GM23338 (cell line): ENCODE data around the gene EPHA6.

Experiments
- EZH2 ChIP-seq: fragments of 200-600 bp; sonication (generic); IDR thresholded peaks from one replicate; pipeline ENCODE4 v1.8.0; 2017; ENCODE audit warnings: antibody characterized with exemption, mild to moderate bottlenecking, low read depth; ENCODE audit not compliant: unreplicated experiment
- EZH2phosphoT487 ChIP-seq: fragments of 200-600 bp; sonication (generic); IDR thresholded peaks from one replicate; pipeline ENCODE4 v1.8.1; 2018; ENCODE audit warnings: antibody characterized with exemption; ENCODE audit not compliant: unreplicated experiment
- POLR2AphosphoS5 ChIP-seq: IDR thresholded peaks from 2 replicates; pipeline ENCODE4 v1.6.1; 2016; ENCODE audit warnings: antibody characterized with exemption, low read depth
- ZNF114 ChIP-seq: fragments of 250-450 bp; sonication (Bioruptor Pico); IDR thresholded peaks from 2 replicates; pipeline ENCODE4 v1.5.0; 2020; ENCODE audit warnings: mild to moderate bottlenecking, moderate library complexity
- TF ChIP-seq, protein P1 (sequence below), 2 experiments: fragments of 200-600 bp in 1 of 2; sonication (generic) in 1 of 2; conservative IDR thresholded peaks; 2 replicates each; pipeline versions ENCODE4 v1.5.1 to v1.6.1; 2016 to 2017; ENCODE audit warnings: antibody characterized with exemption in 2 of 2, low read depth in 2 of 2, mild to moderate bottlenecking in 2 of 2, moderate library complexity in 1 of 2
- TF ChIP-seq, protein P2 (sequence below): IDR thresholded peaks from 2 replicates; pipeline ENCODE4 v1.6.1; 2016; ENCODE audit warnings: antibody characterized with exemption
- TF ChIP-seq, protein P3 (sequence below): IDR thresholded peaks from one replicate; pipeline ENCODE4 v1.6.1; 2018; ENCODE audit warnings: antibody characterized with exemption; ENCODE audit not compliant: unreplicated experiment

DNA sequence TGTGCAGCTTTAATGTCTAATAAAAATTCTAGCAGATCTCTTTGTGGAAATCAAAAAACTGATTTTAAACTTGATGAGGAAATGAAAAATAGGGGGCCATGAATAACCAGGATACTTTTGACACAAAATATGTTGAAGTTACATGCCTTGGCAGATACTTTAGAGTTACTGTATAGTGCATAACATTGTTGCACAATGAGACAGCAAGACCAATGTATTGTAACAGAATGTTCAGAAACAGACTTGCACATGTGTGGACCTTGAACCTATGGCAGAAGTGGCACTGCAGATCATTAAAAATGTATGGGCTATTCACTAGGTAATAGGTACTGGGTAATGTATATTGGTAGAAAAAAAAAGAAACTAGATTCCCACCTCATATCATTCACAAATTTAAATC, 607.2 kb downstream of the EPHA6 start:
- TF ChIP-seq, protein P1, sequence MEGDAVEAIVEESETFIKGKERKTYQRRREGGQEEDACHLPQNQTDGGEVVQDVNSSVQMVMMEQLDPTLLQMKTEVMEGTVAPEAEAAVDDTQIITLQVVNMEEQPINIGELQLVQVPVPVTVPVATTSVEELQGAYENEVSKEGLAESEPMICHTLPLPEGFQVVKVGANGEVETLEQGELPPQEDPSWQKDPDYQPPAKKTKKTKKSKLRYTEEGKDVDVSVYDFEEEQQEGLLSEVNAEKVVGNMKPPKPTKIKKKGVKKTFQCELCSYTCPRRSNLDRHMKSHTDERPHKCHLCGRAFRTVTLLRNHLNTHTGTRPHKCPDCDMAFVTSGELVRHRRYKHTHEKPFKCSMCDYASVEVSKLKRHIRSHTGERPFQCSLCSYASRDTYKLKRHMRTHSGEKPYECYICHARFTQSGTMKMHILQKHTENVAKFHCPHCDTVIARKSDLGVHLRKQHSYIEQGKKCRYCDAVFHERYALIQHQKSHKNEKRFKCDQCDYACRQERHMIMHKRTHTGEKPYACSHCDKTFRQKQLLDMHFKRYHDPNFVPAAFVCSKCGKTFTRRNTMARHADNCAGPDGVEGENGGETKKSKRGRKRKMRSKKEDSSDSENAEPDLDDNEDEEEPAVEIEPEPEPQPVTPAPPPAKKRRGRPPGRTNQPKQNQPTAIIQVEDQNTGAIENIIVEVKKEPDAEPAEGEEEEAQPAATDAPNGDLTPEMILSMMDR (conservative IDR thresholded peaks at IDR 0.05; ENCODE audit: low read depth in 2 of 2), result no peak
- TF ChIP-seq, protein P2, sequence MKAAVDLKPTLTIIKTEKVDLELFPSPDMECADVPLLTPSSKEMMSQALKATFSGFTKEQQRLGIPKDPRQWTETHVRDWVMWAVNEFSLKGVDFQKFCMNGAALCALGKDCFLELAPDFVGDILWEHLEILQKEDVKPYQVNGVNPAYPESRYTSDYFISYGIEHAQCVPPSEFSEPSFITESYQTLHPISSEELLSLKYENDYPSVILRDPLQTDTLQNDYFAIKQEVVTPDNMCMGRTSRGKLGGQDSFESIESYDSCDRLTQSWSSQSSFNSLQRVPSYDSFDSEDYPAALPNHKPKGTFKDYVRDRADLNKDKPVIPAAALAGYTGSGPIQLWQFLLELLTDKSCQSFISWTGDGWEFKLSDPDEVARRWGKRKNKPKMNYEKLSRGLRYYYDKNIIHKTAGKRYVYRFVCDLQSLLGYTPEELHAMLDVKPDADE, result no peak
- TF ChIP-seq POLR2AphosphoS5, result no peak
- TF ChIP-seq EZH2, result no peak
- TF ChIP-seq, protein P3, sequence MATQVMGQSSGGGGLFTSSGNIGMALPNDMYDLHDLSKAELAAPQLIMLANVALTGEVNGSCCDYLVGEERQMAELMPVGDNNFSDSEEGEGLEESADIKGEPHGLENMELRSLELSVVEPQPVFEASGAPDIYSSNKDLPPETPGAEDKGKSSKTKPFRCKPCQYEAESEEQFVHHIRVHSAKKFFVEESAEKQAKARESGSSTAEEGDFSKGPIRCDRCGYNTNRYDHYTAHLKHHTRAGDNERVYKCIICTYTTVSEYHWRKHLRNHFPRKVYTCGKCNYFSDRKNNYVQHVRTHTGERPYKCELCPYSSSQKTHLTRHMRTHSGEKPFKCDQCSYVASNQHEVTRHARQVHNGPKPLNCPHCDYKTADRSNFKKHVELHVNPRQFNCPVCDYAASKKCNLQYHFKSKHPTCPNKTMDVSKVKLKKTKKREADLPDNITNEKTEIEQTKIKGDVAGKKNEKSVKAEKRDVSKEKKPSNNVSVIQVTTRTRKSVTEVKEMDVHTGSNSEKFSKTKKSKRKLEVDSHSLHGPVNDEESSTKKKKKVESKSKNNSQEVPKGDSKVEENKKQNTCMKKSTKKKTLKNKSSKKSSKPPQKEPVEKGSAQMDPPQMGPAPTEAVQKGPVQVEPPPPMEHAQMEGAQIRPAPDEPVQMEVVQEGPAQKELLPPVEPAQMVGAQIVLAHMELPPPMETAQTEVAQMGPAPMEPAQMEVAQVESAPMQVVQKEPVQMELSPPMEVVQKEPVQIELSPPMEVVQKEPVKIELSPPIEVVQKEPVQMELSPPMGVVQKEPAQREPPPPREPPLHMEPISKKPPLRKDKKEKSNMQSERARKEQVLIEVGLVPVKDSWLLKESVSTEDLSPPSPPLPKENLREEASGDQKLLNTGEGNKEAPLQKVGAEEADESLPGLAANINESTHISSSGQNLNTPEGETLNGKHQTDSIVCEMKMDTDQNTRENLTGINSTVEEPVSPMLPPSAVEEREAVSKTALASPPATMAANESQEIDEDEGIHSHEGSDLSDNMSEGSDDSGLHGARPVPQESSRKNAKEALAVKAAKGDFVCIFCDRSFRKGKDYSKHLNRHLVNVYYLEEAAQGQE, result no peak
- no peak for TF ChIP-seq ZNF114 (CRISPR knock-in tag)
- no peak for TF ChIP-seq EZH2phosphoT487
